Stimulated activated CD8-positive, alpha-beta memory T cell treated with anti-CD3 and anti-CD28 coated beads, Interleukin-4, amount 100 ng/mL, for 4 hours (primary cell): ENCODE results near the gene ASAP2.
A peak's percentile ranks its signal among the peaks of the same experiment; 100 is the strongest.

Experiments used
- DNase-seq, 2 donors: peaks; one replicate each; pipeline ENCODE4 v3.0.0-alpha.2; 2020; ENCODE audit warnings: low read depth in 2 of 2, low spot score in 1 of 2

Gene ASAP2

GRCh38 chr2:9420495-9420894, 213.9 kb downstream of the ASAP2 start:
- DNase-seq: no peak

GRCh38 chr2:9422321-9423099, 215.9 kb downstream of the ASAP2 start:
- peak; percentile 20 to 21 for DNase-seq

- peak; percentile 91 to 94 for DNase-seq
Observed at GRCh38 chr2:9423100-9423921, 216.7 kb downstream of the ASAP2 start, which contains the start of the genes CPSF3 and ITGB1BP1. Gene CPSF3, plus strand, starts transcription at chr2:9423654. Its CDS starts 120 bp downstream, at chr2:9423774. Gene ITGB1BP1, minus strand, starts transcription at chr2:9423528. Its CDS starts 4,831 bp downstream, at chr2:9418697.

GRCh38 chr2:9423922-9424272, 217.3 kb downstream of the ASAP2 start:
- no peak for DNase-seq

GRCh38 chr2:9424447-9425164, 218.0 kb downstream of the ASAP2 start:
- DNase-seq: no peak

GRCh38 chr2:9428965-9429577, 222.5 kb downstream of the ASAP2 start:
- DNase-seq: no peak

GRCh38 chr2:9430316-9431293, 224.0 kb downstream of the ASAP2 start:
- no peak for DNase-seq

GRCh38 chr2:9434489-9434888, 227.9 kb downstream of the ASAP2 start:
- no peak for DNase-seq

- no peak for DNase-seq
Observed at GRCh38 chr2:9439536-9439935, 232.9 kb downstream of the ASAP2 start.

GRCh38 chr2:9440058-9440727, 233.6 kb downstream of the ASAP2 start:
- no peak for DNase-seq

GRCh38 chr2:9441556-9441955, 234.9 kb downstream of the ASAP2 start:
- no peak for DNase-seq

GRCh38 chr2:9443526-9443925, 236.9 kb downstream of the ASAP2 start:
- DNase-seq: no peak

GRCh38 chr2:9445089-9445488, 238.5 kb downstream of the ASAP2 start:
- no peak for DNase-seq

- DNase-seq: no peak
Observed at GRCh38 chr2:9451231-9451630, 244.6 kb downstream of the ASAP2 start.
